HG03457 (cell line): Measurements from ENCODE around the gene TBC1D20.
"Not testable (repeated sequence)": the region's sequence is repeated elsewhere in the genome, so short reads cannot be mapped to it uniquely, and the experiment has no call there.

Experiments
- ATAC-seq: cut with Tn5 transposase; IDR thresholded peaks from one replicate; pipeline ENCODE4 v1.9.1; 2021; ENCODE audit warnings: moderate number of reproducible peaks; ENCODE audit not compliant: unreplicated experiment

TBC1D20 gene, protein sequence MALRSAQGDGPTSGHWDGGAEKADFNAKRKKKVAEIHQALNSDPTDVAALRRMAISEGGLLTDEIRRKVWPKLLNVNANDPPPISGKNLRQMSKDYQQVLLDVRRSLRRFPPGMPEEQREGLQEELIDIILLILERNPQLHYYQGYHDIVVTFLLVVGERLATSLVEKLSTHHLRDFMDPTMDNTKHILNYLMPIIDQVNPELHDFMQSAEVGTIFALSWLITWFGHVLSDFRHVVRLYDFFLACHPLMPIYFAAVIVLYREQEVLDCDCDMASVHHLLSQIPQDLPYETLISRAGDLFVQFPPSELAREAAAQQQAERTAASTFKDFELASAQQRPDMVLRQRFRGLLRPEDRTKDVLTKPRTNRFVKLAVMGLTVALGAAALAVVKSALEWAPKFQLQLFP

DNA sequence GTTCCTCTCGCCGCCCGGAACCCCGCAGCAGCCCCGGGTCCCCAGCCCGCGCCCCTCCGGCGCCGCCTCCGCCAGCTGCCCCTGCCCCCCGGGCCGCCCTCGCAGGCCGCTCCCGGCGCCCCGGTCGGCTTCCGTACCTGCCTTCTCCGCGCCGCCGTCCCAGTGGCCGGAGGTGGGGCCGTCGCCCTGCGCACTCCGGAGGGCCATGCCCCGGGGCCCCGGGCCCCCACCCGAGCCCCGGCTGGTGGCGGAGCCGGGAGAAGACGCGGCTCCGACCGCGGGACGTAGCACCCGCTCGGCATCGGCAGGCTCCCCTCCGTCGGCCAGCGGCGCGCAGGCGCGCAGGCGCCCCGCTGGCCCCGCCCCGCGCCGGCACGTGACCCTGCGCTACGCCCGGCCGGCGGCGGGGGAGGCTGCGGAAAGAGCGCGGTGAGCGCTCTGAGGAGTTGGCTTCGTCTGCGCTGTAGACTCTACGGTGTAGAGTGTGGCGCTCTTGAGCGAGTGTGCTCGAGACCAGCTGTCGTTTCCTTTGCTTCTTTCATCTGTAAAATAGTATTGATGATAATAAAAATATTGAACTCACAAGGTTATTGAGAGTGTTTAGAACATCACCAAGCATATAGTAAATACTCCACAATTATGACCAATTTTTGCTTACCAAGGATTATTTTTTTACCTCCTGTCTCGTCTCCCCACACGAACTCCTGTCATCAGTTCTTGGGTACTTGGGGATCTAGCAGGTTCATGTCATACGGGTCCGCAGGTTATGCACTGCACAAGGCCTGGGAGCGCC is at the start of gene TBC1D20:
Gene TBC1D20 (minus strand): TSS at position 335 of the 793 bp plus-strand sequence. CDS start 128 bp downstream, at position 207.
- ATAC-seq = peak; percentile 92

DNA sequence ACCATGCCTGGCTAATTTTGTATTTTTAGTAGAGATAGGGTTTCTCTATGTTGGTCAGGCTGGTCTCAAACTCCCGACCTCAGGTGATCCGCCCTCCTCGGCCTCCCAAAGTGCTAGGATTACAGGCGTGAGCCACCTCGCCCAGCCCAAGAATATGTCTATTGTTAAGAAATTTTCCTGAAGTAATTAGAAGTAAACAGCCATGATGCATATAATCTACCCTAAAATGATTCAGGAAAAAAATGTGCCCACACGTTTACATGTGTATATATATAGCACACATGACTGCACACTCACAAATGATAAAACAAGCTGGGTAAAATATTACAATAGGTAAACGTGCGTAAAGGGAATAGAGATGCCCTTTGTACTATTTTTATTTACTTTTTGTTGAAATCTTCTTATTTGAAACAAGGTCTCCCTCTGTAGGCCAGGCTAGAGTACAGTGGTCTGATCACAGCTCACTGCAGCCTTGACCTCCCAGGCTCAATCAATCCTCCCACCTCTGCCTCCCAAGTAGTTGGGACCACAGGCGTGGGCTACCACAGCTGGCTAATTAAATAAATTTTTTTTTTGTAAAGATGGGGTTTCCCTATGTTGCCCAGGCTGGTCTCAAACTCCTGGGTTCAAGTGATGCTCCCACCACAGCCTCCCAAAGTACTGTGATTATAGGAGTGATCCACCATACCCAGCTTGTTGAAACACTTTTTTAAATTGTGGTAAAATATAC is 48.2 kb upstream of the TBC1D20 start:
- ATAC-seq = not testable (repeated sequence)

DNA sequence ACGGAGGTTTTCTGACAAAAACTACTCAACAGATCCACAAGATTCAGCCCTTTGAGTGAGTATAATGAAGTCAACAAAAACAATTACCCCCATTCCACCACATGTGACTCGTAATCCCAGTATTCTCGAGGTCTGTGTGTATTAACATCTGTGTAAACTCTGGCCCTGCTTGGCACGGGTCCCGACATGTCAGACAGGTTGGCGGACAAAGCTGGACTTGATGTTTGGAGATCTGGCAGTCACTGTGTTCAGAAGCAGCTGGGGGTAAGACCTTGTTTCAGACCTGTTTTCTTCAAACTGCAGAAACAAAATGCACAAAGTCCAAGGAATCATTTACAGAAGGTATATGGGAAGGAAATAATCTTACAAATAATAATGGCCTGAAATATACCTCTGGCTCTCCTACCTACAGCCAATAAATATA is 46.0 kb upstream of the TBC1D20 start:
- not testable (repeated sequence) for ATAC-seq

DNA sequence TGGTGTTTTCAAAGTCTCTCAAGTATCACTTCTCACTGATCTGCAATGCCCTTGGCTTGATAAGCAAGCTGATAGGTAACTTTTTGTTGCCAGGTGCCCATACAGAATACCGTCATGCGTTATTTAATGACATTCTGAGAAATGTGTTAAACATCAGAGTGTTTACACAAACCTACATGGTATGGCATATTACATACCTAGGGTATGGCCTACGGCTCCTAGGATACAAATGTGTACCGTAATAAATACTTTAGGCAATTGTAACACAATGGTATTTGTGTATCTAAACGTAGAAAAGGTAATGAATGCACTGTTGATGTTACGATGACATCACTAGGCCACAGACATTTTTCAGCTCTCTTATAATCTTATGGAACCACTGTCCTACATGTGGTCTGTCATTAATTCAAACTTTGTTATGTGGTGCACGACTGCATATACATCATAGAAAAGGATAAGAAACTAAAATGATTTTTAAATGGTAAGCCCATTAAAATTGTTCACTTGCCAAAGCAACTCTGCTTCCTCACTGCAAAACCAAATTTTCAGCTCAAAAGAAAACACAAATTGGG is 45.5 kb upstream of the TBC1D20 start:
- no peak for ATAC-seq

DNA sequence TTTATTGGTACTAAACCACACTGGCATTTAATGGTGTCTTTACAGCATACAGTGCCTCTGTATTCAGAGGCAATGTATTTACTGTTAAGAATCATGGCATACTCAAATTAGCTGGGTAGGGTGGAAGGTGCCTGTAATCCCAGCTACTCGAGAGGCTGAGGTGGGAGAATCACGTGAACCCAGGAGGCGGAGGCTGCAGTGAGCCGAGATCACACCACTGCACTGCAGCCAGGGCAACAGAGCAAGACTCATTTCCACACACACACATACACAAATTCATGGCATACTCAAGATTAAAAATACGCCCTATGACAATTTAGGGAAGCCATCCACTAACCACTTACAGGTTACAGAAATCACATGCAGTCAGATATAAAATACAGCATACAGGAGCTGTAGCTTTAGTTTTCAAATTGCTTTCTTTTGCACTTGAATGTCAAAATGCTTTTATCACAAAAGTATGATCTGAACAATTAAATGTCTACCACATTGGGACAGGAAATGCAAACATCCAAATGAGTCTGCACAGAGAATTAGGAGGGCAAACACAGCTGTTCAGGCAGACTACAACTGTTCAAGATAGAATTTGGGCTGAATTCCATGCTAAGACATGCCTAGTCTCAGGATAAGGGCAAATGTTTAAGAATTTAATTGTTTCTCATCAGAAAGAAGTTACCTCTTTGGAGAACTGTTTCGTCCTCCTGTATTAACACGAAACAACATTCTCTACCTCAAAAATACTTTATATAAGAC is 44.8 kb upstream of the TBC1D20 start:
- ATAC-seq = no peak

- no peak for ATAC-seq
Measured at GRCh38 chr20:504632-505075, 42.3 kb upstream of the TBC1D20 start.

DNA sequence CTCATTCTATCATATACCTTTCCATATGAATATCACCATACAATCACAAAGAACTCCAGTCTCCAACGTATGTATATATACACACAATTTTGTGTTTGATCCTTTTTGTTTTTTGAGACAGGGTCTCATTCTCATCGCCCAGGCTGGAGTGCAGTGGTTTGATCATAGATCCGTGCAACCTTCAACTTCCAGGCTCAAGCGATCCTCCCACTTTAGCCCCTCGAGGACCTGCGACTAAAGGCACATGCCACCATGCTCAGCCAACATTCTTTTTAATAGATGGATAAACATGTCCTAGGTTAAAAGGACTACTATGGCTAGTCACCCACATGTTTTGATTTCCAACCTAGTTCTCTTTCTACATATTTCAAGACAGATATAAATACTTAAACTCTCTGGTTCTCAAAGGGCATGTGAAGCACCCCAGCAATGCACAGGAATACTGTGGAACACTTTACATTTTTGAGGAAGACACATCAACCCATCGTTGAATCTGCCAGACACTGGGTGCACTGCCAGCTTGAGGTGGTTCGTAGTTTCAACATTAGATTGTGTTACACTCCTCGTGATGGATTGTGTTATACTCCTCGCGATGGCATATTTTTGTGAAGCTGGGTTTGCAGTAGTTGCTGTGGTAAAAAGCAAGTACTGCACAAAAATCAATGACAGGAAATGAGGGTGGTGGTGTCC is 40.9 kb upstream of the TBC1D20 start:
- ATAC-seq = no peak

DNA sequence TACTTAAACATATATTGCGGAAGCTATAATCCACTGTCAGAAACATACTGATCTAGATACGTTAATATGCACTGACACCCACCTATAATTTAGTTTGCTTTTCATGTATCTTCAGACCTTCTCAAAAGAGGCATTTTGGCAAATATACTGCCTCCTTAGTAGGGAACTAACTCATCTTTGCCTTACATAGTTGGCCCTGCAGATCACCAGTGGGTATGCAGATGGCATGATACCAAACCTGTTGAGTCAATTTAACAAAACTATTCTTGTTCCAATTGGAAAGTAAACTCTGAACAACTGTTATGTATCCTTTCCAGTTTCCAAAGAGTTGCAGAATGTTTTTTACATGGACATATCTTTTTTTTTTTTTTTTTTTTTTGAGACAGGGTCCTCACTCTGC is 35.6 kb upstream of the TBC1D20 start:
- no peak for ATAC-seq

GRCh38 chr20:496126-496696 is 33.9 kb upstream of the TBC1D20 start:
- no peak for ATAC-seq

DNA sequence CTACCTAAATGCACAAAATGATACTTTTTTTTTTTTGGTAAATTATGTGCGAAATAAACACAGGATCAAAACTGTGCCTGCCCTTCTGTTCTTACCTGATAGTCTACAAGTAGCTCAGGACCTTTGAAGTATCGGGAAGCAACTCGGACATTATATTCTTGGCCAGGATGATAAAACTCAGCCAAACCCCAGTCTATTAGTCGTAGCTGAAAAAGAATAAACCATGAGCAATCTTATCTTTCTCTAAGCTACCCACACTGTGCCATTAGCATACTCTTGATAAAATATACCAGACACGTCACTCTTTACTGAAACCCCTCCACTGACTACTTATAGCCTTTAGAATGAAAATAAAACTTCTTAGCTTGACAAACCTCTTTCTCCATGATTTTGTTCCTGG is 29.8 kb upstream of the TBC1D20 start:
- ATAC-seq = no peak

DNA sequence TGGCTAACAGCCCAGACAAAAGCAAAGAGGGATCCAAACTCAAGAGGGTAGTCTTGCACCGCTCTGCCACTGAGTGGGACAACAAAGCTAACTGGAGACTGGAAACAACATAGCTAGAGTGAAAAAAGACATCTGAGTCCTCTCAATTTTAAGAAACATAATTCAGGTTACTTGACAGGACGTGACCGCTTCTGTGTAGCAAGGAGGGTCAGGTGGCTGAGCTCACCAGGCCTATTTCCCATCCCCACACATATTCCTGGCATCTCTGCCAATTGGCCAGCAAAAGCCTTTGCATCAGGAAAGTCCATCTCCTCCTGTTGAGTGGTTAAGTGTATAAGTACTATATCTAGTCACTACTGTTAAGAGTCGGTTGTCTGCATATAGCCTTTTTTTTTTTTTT is 25.3 kb upstream of the TBC1D20 start:
- ATAC-seq = no peak

- ATAC-seq = no peak
Measured at GRCh38 chr20:483815-484644, 21.7 kb upstream of the TBC1D20 start.

- ATAC-seq = no peak
Measured at GRCh38 chr20:481167-481566, 18.8 kb upstream of the TBC1D20 start.

- ATAC-seq = no peak
Measured at GRCh38 chr20:480044-480443, 17.7 kb upstream of the TBC1D20 start.

- no peak for ATAC-seq
Measured at GRCh38 chr20:479487-479886, 17.2 kb upstream of the TBC1D20 start.

GRCh38 chr20:478949-479429 is 16.7 kb upstream of the TBC1D20 start:
- no peak for ATAC-seq

- ATAC-seq = no peak
Measured at GRCh38 chr20:478010-478948, 15.9 kb upstream of the TBC1D20 start.
